C4-2B (cell line): Measurements from ENCODE around the gene TRUB1.

Source experiments
- CTCF ChIP-seq: fragments of 450-650 bp; conservative IDR thresholded peaks from 2 replicates; pipeline ENCODE4 v1.5.1; 2017; ENCODE audit warnings: mild to moderate bottlenecking
- ZFX ChIP-seq: fragments of 450-650 bp; IDR thresholded peaks from 2 replicates; pipeline ENCODE4 v1.6.1; 2017

- no peak for TF ChIP-seq CTCF
- TF ChIP-seq ZFX = no peak
These were observed 23.4 kb upstream of the TRUB1 start for GRCh38 chr10:114914560-114914959.
